SK-N-SH (cell line): ENCODE results near the gene PPHLN1.

Experiments used
- CTCF ChIP-seq: fragments of 200-600 bp; sonication (generic); IDR thresholded peaks from 2 replicates; pipeline ENCODE4 v1.6.1; 2017; ENCODE audit warnings: antibody characterized with exemption, mild to moderate bottlenecking, moderate library complexity
- EP300 ChIP-seq, 2 experiments: IDR thresholded peaks; 2 replicates each; pipeline versions ENCODE4 v1.4.0 to v1.6.1; 2012; ENCODE audit warnings: borderline replicate concordance in 1 of 2, low read depth in 1 of 2, low read length in 1 of 2
- JUND ChIP-seq: IDR thresholded peaks from 2 replicates; pipeline ENCODE4 v1.4.0; 2012
- MXI1 ChIP-seq: IDR thresholded peaks from 2 replicates; pipeline ENCODE4 v1.6.1; 2012; ENCODE audit warnings: mild to moderate bottlenecking, low read depth, low read length, improper control_type of control experiment
- POLR2AphosphoS5 ChIP-seq: IDR thresholded peaks from 2 replicates; pipeline ENCODE4 v1.6.1; 2012; ENCODE audit warnings: low read depth, low read length
- RAD21 ChIP-seq: IDR thresholded peaks from 2 replicates; pipeline ENCODE4 v1.6.1; 2012; ENCODE audit warnings: mild to moderate bottlenecking, low read length
- REST ChIP-seq: IDR thresholded peaks from 2 replicates; pipeline ENCODE4 v1.6.1; 2012; ENCODE audit warnings: mild to moderate bottlenecking, low read depth, low read length, moderate library complexity
- RFX5 ChIP-seq: IDR thresholded peaks from 2 replicates; pipeline ENCODE4 v1.6.1; 2012; ENCODE audit warnings: mild to moderate bottlenecking, improper control_type of control experiment, low read length
- SMC3 ChIP-seq: IDR thresholded peaks from 2 replicates; pipeline ENCODE4 v1.6.1; 2012; ENCODE audit warnings: low read depth, low read length, improper control_type of control experiment
- TCF12 ChIP-seq: IDR thresholded peaks from 2 replicates; pipeline ENCODE4 v1.4.0; 2012

DNA sequence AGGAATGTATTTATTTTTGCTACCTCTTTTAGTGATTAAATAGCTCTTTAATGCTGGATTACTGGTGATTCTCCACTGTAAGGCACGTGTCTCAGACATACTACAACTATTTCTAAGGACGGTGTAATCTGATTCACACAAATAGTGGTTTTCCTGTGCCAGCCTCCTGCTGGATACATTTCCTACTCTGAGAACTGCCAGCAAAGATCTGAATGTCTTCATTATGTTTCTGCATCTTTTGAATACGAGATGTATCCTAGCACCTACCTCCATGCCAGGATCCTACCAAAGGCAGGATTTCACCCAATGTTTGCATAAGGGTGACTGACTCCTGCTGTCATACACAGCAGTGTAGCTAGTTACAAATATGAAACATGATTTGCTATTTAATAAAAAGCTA, 143.0 kb downstream of the PPHLN1 start:
- TF ChIP-seq SMC3: no peak
- no peak for TF ChIP-seq CTCF
- TF ChIP-seq EP300 (IDR thresholded peaks at IDR 0.05; ENCODE audit: borderline replicate concordance in 1 of 2, low read depth in 1 of 2, low read length in 1 of 2): no peak
- no peak for TF ChIP-seq JUND
- TF ChIP-seq MXI1: no peak
- no peak for TF ChIP-seq RAD21
- TF ChIP-seq RFX5: no peak
- TF ChIP-seq POLR2AphosphoS5: no peak
- TF ChIP-seq REST: no peak
- TF ChIP-seq TCF12: no peak
